GM21723 (cell line): ENCODE measurements around the gene DMKN.

Experiments used
- ATAC-seq: cut with Tn5 transposase; IDR thresholded peaks from one replicate; pipeline ENCODE4 v1.9.1; 2021; ENCODE audit warnings: mild to moderate bottlenecking, moderate library complexity; ENCODE audit not compliant: unreplicated experiment

DMKN gene

DNA sequence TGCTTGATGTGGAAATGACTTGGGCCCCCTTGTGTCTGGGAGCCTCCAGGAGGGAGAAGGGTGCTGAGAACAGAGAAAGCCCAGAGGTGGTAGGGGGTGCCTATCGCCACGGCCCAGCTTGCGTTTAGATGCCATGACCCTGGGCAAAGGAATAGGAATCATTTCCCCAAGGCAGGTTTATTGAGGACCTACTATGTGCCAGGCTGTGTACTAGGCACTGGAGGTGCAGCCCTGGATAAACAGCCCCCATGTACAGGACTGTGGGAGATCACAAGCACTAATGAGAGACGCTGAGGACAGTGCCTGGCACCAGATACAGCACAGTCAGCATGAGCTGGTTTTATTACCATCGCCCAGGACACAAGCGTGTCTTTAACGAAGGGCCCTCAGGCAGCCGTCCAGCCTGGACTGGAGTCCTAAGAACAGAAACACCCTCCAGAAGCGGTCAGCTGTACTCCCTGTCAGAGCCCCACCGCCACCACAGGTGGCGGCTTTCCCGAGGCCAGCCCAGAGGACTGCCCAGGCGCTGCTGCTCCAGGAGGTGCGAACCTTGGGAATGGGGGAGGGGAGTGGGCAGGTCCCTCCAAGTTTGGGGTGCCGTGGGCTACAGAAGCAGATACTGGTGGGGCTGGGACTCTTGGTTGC is 36.6 kb upstream of the DMKN start:
- no peak for ATAC-seq

GRCh38 chr19:35549174-35549788 is 35.8 kb upstream of the DMKN start:
- no peak for ATAC-seq

GRCh38 chr19:35546532-35546931 is 33.1 kb upstream of the DMKN start:
- no peak for ATAC-seq

- peak; percentile 36 for ATAC-seq
Observed at GRCh38 chr19:35545855-35546381, 32.5 kb upstream of the DMKN start.

GRCh38 chr19:35545001-35545854 is 31.8 kb upstream of the DMKN start, which contains the start of gene TMEM147:
TMEM147 (plus strand) TSS chr19:35545626; CDS start chr19:35545740, 114 bp downstream.
- ATAC-seq, result peak; percentile 78

DNA sequence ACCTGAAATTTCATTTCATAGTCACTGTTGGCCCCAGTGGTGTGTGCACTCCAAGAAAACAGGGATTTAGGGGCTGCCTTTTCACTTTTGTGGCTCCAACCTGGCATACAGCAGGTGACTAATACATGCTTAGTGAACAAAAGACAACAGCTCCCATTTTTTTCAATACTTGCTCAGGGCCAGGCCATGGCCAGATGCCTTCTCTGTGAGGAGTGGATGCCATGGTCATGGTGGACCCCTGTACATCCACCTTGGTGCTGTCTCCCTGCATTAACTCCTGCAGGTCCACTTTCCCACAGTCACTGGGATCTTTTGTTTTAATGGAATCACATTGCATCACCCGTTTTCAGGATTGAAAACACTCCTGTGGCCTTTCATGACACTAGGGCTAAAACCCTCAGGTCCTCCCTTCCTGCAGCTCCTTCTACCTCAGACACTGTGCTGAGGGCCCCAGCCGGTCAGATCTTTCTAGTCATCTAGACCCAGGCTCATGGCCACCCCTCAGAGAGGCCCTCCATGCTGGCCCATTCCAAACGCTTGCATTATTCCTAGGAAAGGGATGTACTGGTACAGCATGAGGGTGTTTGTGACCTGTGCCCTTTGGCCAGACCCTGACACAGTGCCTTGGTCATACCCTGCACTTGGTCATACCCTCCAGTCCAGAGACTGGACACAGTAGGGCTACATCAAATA is 30.8 kb upstream of the DMKN start:
- ATAC-seq, result no peak

GRCh38 chr19:35543280-35544109 is 30.0 kb upstream of the DMKN start:
- no peak for ATAC-seq

GRCh38 chr19:35542209-35542608 is 28.8 kb upstream of the DMKN start:
- ATAC-seq, result no peak

DNA sequence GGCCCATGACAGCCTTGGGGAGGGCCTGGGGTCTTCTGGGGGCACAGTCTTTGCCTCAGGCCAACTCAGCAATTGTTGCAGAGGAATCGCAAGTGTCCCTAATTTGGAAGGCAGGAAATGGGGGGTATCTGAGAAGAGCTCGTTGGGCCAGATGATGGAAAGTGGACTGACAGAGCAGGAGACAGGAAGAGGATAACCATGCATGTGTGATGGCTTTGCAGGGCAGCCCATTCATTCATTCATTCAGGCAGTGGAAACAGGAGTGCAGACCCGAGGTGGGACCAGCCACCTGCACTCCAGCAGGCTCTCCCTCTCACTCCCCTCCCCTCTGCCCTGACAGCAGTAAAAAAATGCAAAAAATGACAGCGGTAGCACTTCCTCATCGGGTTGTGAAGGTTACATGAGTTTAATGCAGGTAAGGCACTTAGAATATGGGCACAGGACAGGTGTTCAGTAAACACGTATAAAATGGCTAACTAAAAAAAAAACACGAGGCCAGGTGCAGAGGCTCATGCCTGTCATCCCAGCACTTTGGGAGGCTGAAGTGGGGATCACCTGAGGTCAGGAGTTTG is 27.0 kb upstream of the DMKN start:
- no peak for ATAC-seq

DNA sequence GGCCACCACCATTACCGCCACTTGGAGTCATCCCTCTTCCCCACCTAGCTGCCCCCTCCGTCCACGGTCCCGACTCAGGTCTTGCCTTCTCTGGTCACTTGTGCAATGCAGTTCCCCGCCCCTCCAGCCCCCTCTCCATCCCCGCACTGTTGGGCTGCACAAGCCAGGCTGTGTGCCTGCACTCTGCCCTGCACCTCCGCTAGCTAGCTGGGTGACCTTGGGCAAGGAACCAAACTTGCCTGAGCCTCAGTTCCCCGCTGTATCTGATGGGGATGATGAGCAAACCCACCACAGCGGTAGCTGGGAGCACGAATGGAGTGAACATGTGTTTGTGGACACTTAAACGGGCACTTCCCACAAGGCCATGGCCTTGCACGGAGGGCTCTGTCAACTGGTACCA is 26.4 kb upstream of the DMKN start:
- no peak for ATAC-seq

GRCh38 chr19:35539314-35539713 is 25.9 kb upstream of the DMKN start:
- ATAC-seq, result no peak

GRCh38 chr19:35534803-35535480 is 21.5 kb upstream of the DMKN start:
- no peak for ATAC-seq

DNA sequence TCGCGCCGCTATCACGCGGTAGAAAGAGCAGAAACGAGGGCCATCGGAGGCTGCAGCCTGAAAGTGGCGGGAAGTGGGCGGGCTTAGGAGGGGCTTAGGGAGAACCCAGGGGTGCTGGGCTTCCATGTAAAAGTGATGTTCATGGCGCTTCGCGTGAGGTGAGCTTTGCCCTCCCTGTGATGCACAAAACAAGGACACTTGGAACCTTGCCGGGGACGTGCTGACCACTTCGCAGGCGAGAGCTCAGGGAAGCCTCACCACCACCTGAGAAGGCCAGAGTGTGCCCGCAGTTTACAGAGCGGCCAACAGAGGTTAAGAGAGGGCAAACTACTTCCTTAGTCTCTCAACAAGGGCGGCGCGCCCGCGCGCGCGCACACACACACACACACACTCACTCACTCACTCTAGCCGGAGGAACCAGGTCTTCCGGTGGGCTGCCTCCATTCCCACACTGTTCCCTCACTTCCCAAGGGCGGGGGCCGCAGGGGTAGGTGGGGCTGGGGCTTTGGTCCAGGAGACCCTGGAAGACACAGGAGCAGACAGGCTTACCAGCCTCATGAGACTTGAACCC is 20.5 kb upstream of the DMKN start:
- ATAC-seq, result no peak

DNA sequence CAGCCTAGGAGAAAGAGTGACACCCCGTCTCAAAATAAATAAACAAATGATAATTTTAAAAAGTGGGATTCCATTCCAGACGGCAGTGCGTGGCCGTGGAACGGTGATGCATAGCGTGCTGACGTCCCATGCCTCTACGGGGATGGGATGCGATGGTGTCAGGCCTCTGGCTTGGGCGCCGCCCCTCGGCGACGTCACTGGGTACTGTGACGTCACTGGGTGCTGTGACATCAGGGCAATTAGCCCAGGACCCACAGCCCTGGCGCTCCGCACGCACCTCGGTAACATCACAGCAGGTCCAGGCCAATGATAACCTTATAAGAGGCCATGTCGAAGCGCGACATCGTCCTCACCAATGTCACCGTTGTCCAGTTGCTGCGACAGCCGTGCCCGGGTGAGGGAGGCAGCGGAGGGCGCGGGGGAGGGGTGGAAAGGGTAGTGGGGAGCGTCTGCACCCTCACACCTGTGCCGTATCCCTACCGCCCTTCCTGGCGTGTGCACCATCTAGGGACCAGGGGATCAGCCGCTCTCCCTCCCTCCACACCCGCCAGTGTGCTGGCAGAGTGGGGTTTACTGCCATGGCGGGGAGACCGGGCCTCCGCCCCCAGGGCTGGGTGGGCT is 19.9 kb upstream of the DMKN start, which contains the start of gene GAPDHS:
GAPDHS (plus strand) TSS at position 256 of the 621 bp plus-strand sequence; CDS start at position 328, 72 bp downstream.
- no peak for ATAC-seq

DNA sequence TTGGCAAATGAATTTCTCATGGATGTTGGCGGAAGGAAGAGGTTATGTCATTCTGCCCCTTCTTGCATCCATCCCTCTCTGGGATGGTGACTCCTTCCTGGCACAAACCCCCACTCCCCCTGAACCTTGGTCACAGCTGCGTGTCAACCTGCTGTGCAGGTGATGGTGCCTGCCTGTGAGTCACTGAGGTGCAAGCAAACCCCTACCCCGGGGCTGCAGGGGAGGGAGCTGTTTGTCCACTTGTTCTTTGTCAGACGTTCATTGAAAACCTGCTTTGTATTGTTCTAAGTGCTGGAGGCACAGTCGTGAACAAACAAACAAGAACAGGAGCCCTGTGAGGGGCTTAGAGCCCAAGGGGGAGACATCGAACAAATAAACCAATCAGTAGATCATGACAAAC is 17.8 kb upstream of the DMKN start:
- no peak for ATAC-seq

DNA sequence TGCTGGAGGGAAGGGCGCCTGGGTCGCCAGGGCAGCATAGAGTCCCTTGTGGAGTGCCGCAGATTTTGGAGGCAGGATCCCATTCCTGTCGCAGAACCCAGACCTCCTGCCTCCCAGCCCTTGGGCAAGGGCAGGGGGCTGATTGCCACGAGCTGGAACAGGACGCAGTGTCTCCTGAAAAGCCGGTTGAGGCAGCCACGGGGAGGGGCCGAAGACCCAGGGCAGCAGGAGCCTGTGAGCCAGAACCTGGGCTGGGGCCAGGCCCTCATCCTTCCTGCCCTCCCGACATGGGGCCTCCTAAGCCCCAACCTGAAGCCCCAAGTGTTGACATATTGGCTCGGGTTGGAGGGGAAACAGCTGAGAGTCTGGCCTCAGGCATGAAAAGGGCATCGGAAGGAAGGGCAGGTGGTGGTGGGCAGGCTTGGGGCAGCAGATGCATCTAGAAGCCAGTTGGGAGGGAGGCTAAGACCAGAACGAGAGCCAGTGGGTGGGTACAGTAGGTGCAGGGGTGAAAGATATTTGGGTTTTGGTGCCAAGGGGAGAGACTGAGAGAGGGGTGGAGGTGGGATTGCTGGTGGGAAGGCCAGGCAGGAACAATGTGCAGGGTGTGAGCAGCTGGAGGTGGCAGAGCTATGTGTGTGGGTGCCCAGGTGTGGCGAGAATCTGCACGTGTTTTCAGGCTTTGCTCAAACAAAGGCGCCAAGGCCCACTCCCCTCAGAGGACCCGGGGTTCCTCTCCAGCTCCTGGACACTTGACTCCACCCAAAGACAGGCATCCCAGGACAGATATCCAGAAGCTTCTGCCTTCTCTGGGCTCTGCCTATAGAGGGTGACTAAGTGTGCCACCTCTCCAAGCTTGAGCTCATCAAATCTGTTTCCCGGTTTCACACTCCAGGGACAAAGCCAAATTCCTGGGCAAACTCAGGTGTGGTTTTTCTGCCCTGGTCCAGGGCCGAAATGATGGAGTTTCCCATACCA is 16.1 kb upstream of the DMKN start:
- no peak for ATAC-seq
